Neural progenitor cell (in vitro differentiated cells): ENCODE results near the gene CYTL1.

Experiments
- CTCF ChIP-seq: fragments of 200-600 bp; sonication (generic); IDR thresholded peaks from 2 replicates; pipeline ENCODE4 v1.5.1; 2017; ENCODE audit warnings: antibody characterized with exemption, mild to moderate bottlenecking
- EZH2 ChIP-seq: fragments of 200-600 bp; sonication (generic); IDR thresholded peaks from 2 replicates; pipeline ENCODE4 v1.6.1; 2017; ENCODE audit warnings: antibody characterized with exemption, mild to moderate bottlenecking, moderate library complexity
- EZH2phosphoT487 ChIP-seq: fragments of 200-600 bp; sonication (generic); IDR thresholded peaks from 2 replicates; pipeline ENCODE4 v1.6.1; 2017; ENCODE audit warnings: antibody characterized with exemption

GRCh38 chr4:5010984-5011383, 8.3 kb downstream of the CYTL1 start:
- TF ChIP-seq CTCF (no peak), EZH2 (no peak), EZH2phosphoT487 (no peak)
